ENCODE results near the gene ATG4D.
"Not testable (repeated sequence)": the region's sequence is repeated elsewhere in the genome, so short reads cannot be mapped to it uniquely, and the experiment has no call there.

The ATG4D gene

GRCh38 chr19:10521461-10522171, 22.1 kb upstream of the ATG4D start:
- in situ Hi-C loops (cut with HindIII; ENCODE audit: low pct_ligation_motif_present, low sequenced_read_pairs) = no loop called here
- Histone ChIP-seq H3K36me3 (replicated peaks) (no peaks in the 10 kb centered on the region), H3K27ac (no peak overlapping the region), H3K4me3 (ENCODE audit: low read depth, low read length) (no peak overlapping the region), H3K27me3 (replicated peaks) (peaks cover 4% of the 10 kb centered on the region)
- DNase-seq = no peak
- TF ChIP-seq, protein P1, sequence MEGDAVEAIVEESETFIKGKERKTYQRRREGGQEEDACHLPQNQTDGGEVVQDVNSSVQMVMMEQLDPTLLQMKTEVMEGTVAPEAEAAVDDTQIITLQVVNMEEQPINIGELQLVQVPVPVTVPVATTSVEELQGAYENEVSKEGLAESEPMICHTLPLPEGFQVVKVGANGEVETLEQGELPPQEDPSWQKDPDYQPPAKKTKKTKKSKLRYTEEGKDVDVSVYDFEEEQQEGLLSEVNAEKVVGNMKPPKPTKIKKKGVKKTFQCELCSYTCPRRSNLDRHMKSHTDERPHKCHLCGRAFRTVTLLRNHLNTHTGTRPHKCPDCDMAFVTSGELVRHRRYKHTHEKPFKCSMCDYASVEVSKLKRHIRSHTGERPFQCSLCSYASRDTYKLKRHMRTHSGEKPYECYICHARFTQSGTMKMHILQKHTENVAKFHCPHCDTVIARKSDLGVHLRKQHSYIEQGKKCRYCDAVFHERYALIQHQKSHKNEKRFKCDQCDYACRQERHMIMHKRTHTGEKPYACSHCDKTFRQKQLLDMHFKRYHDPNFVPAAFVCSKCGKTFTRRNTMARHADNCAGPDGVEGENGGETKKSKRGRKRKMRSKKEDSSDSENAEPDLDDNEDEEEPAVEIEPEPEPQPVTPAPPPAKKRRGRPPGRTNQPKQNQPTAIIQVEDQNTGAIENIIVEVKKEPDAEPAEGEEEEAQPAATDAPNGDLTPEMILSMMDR (IDR thresholded peaks at IDR 0.05; ENCODE audit: low read depth, low read length, missing control alignments) = no peak

- Histone ChIP-seq H3K27ac (no peak overlapping the region), H3K27me3 (replicated peaks) (peaks cover 4% of the 10 kb centered on the region), H3K36me3 (replicated peaks) (no peaks in the 10 kb centered on the region), H3K4me3 (ENCODE audit: low read depth, low read length) (no peak overlapping the region)
- in situ Hi-C loops (cut with HindIII; ENCODE audit: low pct_ligation_motif_present, low sequenced_read_pairs) = no loop called here
- TF ChIP-seq, protein P1 (IDR thresholded peaks at IDR 0.05; ENCODE audit: low read depth, low read length, missing control alignments) = no peak
- no peak for DNase-seq
Observed at GRCh38 chr19:10523135-10523636, 20.5 kb upstream of the ATG4D start.

DNA sequence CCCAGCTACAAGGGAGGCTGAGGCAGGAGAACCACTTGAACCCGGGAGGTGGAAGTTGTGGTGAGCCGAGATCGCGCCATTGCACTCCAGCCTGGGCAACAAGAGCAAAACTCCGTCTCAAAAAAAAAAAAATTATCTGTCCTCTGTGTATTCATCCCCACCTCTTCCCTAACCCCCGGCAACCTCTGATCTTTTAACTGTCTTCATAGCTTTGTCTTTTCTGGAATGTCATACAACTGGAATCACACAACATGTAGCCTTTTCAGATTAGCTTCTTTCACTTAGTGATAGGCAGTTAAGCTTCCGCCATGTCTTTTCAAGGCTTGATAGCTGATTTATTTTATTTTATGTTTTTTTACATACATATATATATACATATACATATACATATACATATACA, 18.1 kb upstream of the ATG4D start:
- Histone ChIP-seq H3K36me3 (replicated peaks) (no peaks in the 10 kb centered on the region), H3K4me3 (ENCODE audit: low read depth, low read length) (no peak overlapping the region), H3K27ac (no peak overlapping the region), H3K27me3 (replicated peaks) (no peaks in the 10 kb centered on the region)
- in situ Hi-C loops (cut with HindIII; ENCODE audit: low pct_ligation_motif_present, low sequenced_read_pairs) = no loop called here
- no peak for DNase-seq
- TF ChIP-seq, protein P1 (IDR thresholded peaks at IDR 0.05; ENCODE audit: low read depth, low read length, missing control alignments) = no peak

GRCh38 chr19:10526887-10527286, 16.8 kb upstream of the ATG4D start:
- in situ Hi-C loops (cut with HindIII; ENCODE audit: low pct_ligation_motif_present, low sequenced_read_pairs); DNase-seq: not testable (repeated sequence)

DNA sequence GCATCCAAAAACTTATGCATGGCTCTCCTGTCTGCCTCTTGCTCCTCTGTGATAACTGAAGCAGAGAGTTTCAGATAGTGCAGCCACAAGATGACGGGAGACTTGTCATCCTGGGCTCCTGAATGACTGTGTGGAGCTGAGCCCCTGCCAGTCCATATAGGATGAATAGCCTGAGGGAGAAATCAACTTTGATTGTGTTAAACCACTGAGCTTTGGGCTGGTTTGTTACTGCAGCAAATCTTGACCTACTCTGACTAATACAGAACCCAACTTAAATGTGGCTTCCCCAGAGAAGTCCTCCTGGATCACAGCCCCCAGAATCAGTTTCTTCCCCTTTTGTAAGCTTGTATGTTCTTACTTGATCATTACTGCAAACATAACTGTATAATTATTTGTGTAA, 11.2 kb upstream of the ATG4D start:
- no peak overlapping the region for H3K27ac ChIP-seq
- no peaks in the 10 kb centered on the region for H3K27me3 ChIP-seq (replicated peaks)
- DNase-seq = no peak
- in situ Hi-C loops (cut with HindIII; ENCODE audit: low pct_ligation_motif_present, low sequenced_read_pairs) = no loop called here
- H3K4me3 ChIP-seq (ENCODE audit: low read depth, low read length) = no peak overlapping the region
- no peaks in the 10 kb centered on the region for H3K36me3 ChIP-seq (replicated peaks)
- TF ChIP-seq, protein P1 (IDR thresholded peaks at IDR 0.05; ENCODE audit: low read depth, low read length, missing control alignments) = no peak

More at GRCh38 chr19:10526887-10527286, 16.8 kb upstream of the ATG4D start:
- H3K27me3 ChIP-seq (replicated peaks); H3K36me3 ChIP-seq (replicated peaks); H3K27ac ChIP-seq; H3K4me3 ChIP-seq (ENCODE audit: low read depth, low read length): not testable (repeated sequence)

GRCh38 chr19:10533646-10534386, 9.9 kb upstream of the ATG4D start:
- TF ChIP-seq, protein P1 (IDR thresholded peaks at IDR 0.05; ENCODE audit: low read depth, low read length, missing control alignments) = no peak
- H3K27ac ChIP-seq = peak overlapping the region; percentile 56
- H3K36me3 ChIP-seq (replicated peaks) = no peaks in the 10 kb centered on the region
- H3K27me3 ChIP-seq (replicated peaks) = no peaks in the 10 kb centered on the region
- peak; percentile 73 for DNase-seq
- H3K4me3 ChIP-seq (ENCODE audit: low read depth, low read length) = no peak overlapping the region
- in situ Hi-C loops (cut with HindIII; ENCODE audit: low pct_ligation_motif_present, low sequenced_read_pairs) = no loop called here
